ENCODE measurements around the gene TTC33. TPM values are rescaled to one million over a fixed set of nuclear protein-coding genes. Genes with fewer than 3 reads are reported as not detected.
"Not testable (repeated sequence)": the region's sequence is repeated elsewhere in the genome, so short reads cannot be mapped to it uniquely, and the experiment has no call there.

TTC33 gene
- total RNA-seq, 1 donor from 2014 or later: 24.6 TPM

- H3K27ac Mint-ChIP-seq; DNase-seq (ENCODE audit: low spot score); intact Hi-C loops (cut with micrococcal nuclease); H3K4me3 Mint-ChIP-seq; H3K36me3 Mint-ChIP-seq (ENCODE audit: low read depth); H3K9me3 Mint-ChIP-seq; H3K27me3 Mint-ChIP-seq (ENCODE audit: insufficient read depth): not testable (repeated sequence)
- H3K4me1 Mint-ChIP-seq (ENCODE audit: low read depth): peaks cover 18% of the 10 kb centered on the region
Measured at GRCh38 chr5:40591727-40592396, 163.9 kb downstream of the TTC33 start.

GRCh38 chr5:40587376-40587775, 168.4 kb downstream of the TTC33 start:
- H3K27ac Mint-ChIP-seq: no peak overlapping the region
- H3K4me3 Mint-ChIP-seq: no peak overlapping the region
- peaks cover 1% of the 10 kb centered on the region for H3K27me3 Mint-ChIP-seq (ENCODE audit: insufficient read depth)
- no peak for DNase-seq (ENCODE audit: low spot score)
- intact Hi-C loops (cut with micrococcal nuclease): no loop called here
- H3K36me3 Mint-ChIP-seq (ENCODE audit: low read depth): peaks cover 6% of the 10 kb centered on the region
- peaks cover 18% of the 10 kb centered on the region for H3K4me1 Mint-ChIP-seq (ENCODE audit: low read depth)
- H3K9me3 Mint-ChIP-seq: peaks cover 8% of the 10 kb centered on the region

- H3K27me3 Mint-ChIP-seq (ENCODE audit: insufficient read depth): peaks cover 1% of the 10 kb centered on the region
Measured at GRCh38 chr5:40585537-40586267, 170.1 kb downstream of the TTC33 start.

GRCh38 chr5:40584054-40584453, 171.7 kb downstream of the TTC33 start:
- Mint-ChIP-seq H3K27me3 (ENCODE audit: insufficient read depth) (peaks cover 1% of the 10 kb centered on the region), H3K4me1 (ENCODE audit: low read depth) (peaks cover 21% of the 10 kb centered on the region), H3K27ac (no peak overlapping the region), H3K9me3 (no peaks in the 10 kb centered on the region), H3K4me3 (no peak overlapping the region), H3K36me3 (ENCODE audit: low read depth) (no peaks in the 10 kb centered on the region)
- DNase-seq (ENCODE audit: low spot score): no peak
- intact Hi-C loops (cut with micrococcal nuclease): no loop called here

More at GRCh38 chr5:40585537-40586267, 170.1 kb downstream of the TTC33 start:
- Mint-ChIP-seq H3K4me3 (no peak overlapping the region), H3K36me3 (ENCODE audit: low read depth) (peaks cover 4% of the 10 kb centered on the region), H3K9me3 (peaks cover 8% of the 10 kb centered on the region), H3K27ac (no peak overlapping the region), H3K4me1 (ENCODE audit: low read depth) (peaks cover 6% of the 10 kb centered on the region)
- DNase-seq (ENCODE audit: low spot score): no peak
- intact Hi-C loops (cut with micrococcal nuclease): no loop called here

- H3K4me3 Mint-ChIP-seq: peak overlapping the region; percentile 68
Measured at GRCh38 chr5:40578501-40579451, 177.0 kb downstream of the TTC33 start.

GRCh38 chr5:40577718-40578117, 178.0 kb downstream of the TTC33 start:
- DNase-seq (ENCODE audit: low spot score): no peak
- Mint-ChIP-seq H3K27me3 (ENCODE audit: insufficient read depth) (no peaks in the 10 kb centered on the region), H3K4me1 (ENCODE audit: low read depth) (peaks cover 42% of the 10 kb centered on the region), H3K27ac (peak overlapping the region; percentile 14), H3K36me3 (ENCODE audit: low read depth) (no peaks in the 10 kb centered on the region), H3K9me3 (no peaks in the 10 kb centered on the region), H3K4me3 (no peak overlapping the region)
- intact Hi-C loops (cut with micrococcal nuclease): loop anchor here (1.0 to 10.0 kb wide), 19 partner anchors 64 to 1495 kb away; partner anchors contain the start of genes PTGER4 and TTC33

More at GRCh38 chr5:40578501-40579451, 177.0 kb downstream of the TTC33 start:
- peak; percentile 40 for DNase-seq (ENCODE audit: low spot score)
- Mint-ChIP-seq H3K9me3 (no peaks in the 10 kb centered on the region), H3K27me3 (ENCODE audit: insufficient read depth) (no peaks in the 10 kb centered on the region), H3K4me1 (ENCODE audit: low read depth) (peaks cover 42% of the 10 kb centered on the region), H3K36me3 (ENCODE audit: low read depth) (no peaks in the 10 kb centered on the region), H3K27ac (peak overlapping the region; percentile 92)
- intact Hi-C loops (cut with micrococcal nuclease): loop anchor here (1.0 to 10.0 kb wide), 19 partner anchors 63 to 1496 kb away; partner anchors contain the start of genes PTGER4 and TTC33

GRCh38 chr5:40575921-40576320, 179.8 kb downstream of the TTC33 start:
- intact Hi-C loops (cut with micrococcal nuclease): loop anchor here (5.0 to 10.0 kb wide), 4 partner anchors 181 to 1494 kb away; partner anchors contain the start of gene TTC33

GRCh38 chr5:40575411-40575810, 180.3 kb downstream of the TTC33 start:
- no peaks in the 10 kb centered on the region for H3K27me3 Mint-ChIP-seq (ENCODE audit: insufficient read depth)
- peaks cover 8% of the 10 kb centered on the region for H3K9me3 Mint-ChIP-seq
- H3K27ac Mint-ChIP-seq: no peak overlapping the region
- H3K36me3 Mint-ChIP-seq (ENCODE audit: low read depth): peaks cover 1% of the 10 kb centered on the region
- intact Hi-C loops (cut with micrococcal nuclease): loop anchor here (5.0 to 10.0 kb wide), 4 partner anchors 182 to 1493 kb away; partner anchors contain the start of gene TTC33
- H3K4me3 Mint-ChIP-seq: no peak overlapping the region
- no peak for DNase-seq (ENCODE audit: low spot score)
- peaks cover 45% of the 10 kb centered on the region for H3K4me1 Mint-ChIP-seq (ENCODE audit: low read depth)

More at GRCh38 chr5:40575921-40576320, 179.8 kb downstream of the TTC33 start:
- no peak for DNase-seq (ENCODE audit: low spot score)
- H3K36me3 Mint-ChIP-seq (ENCODE audit: low read depth): peaks cover 1% of the 10 kb centered on the region
- H3K27me3 Mint-ChIP-seq (ENCODE audit: insufficient read depth): no peaks in the 10 kb centered on the region
- peaks cover 7% of the 10 kb centered on the region for H3K9me3 Mint-ChIP-seq
- H3K4me3 Mint-ChIP-seq: no peak overlapping the region
- H3K4me1 Mint-ChIP-seq (ENCODE audit: low read depth): peaks cover 45% of the 10 kb centered on the region
- H3K27ac Mint-ChIP-seq: no peak overlapping the region

GRCh38 chr5:40572937-40573336, 182.8 kb downstream of the TTC33 start:
- no peak overlapping the region for H3K27ac Mint-ChIP-seq
- peaks cover 8% of the 10 kb centered on the region for H3K9me3 Mint-ChIP-seq
- H3K4me1 Mint-ChIP-seq (ENCODE audit: low read depth): peaks cover 38% of the 10 kb centered on the region
- H3K36me3 Mint-ChIP-seq (ENCODE audit: low read depth): peaks cover 4% of the 10 kb centered on the region
- intact Hi-C loops (cut with micrococcal nuclease): loop anchor here (10.0 kb wide), 1 partner anchor 1408 kb away; no protein-coding TSS in a partner anchor
- H3K4me3 Mint-ChIP-seq: no peak overlapping the region
- no peak for DNase-seq (ENCODE audit: low spot score)
- no peaks in the 10 kb centered on the region for H3K27me3 Mint-ChIP-seq (ENCODE audit: insufficient read depth)

- no peak for DNase-seq (ENCODE audit: low spot score)
- H3K4me3 Mint-ChIP-seq: no peak overlapping the region
- H3K27me3 Mint-ChIP-seq (ENCODE audit: insufficient read depth): no peaks in the 10 kb centered on the region
- intact Hi-C loops (cut with micrococcal nuclease): loop anchor here (10.0 kb wide), 1 partner anchor 1408 kb away; no protein-coding TSS in a partner anchor
- H3K4me1 Mint-ChIP-seq (ENCODE audit: low read depth): peaks cover 35% of the 10 kb centered on the region
- H3K36me3 Mint-ChIP-seq (ENCODE audit: low read depth): peaks cover 4% of the 10 kb centered on the region
- H3K9me3 Mint-ChIP-seq: peaks cover 8% of the 10 kb centered on the region
- no peak overlapping the region for H3K27ac Mint-ChIP-seq
Measured at GRCh38 chr5:40572391-40572790, 183.4 kb downstream of the TTC33 start.

- DNase-seq (ENCODE audit: low spot score): no peak
- no peak overlapping the region for H3K4me3 Mint-ChIP-seq
- H3K36me3 Mint-ChIP-seq (ENCODE audit: low read depth): peaks cover 4% of the 10 kb centered on the region
- H3K4me1 Mint-ChIP-seq (ENCODE audit: low read depth): peaks cover 35% of the 10 kb centered on the region
- no peak overlapping the region for H3K27ac Mint-ChIP-seq
- peaks cover 8% of the 10 kb centered on the region for H3K9me3 Mint-ChIP-seq
- intact Hi-C loops (cut with micrococcal nuclease): loop anchor here (10.0 kb wide), 1 partner anchor 1407 kb away; no protein-coding TSS in a partner anchor
- H3K27me3 Mint-ChIP-seq (ENCODE audit: insufficient read depth): no peaks in the 10 kb centered on the region
Measured at GRCh38 chr5:40571729-40572128, 184.0 kb downstream of the TTC33 start.

Measured in activated T-helper 1 cell treated with anti-CD3 and anti-CD28 coated beads, Interleukin-12 subunit alpha, Interleukin-12 subunit beta, Interleukin-2, Interleukin-4 antibody, amounts not matched to agents 30 ng/mL and 10 ng/mL and 1 ng/mL, durations not matched to agents 14 hours and 24 hours and 36 hours (primary cell).